Psoas muscle (tissue), 8 donors: Measurements from ENCODE around the gene ATF6. TPM values are rescaled to one million over a fixed set of nuclear protein-coding genes. Genes with fewer than 3 reads are reported as not detected.

ENCODE experiments used
- ATAC-seq, 4 donors: fragments of 200-7000 bp; cut with Tn5 transposase; one replicate each; pipeline ENCODE4 v1.9.1; 2020; ENCODE audit warnings: moderate library complexity in 3 of 4, mild to moderate bottlenecking in 2 of 4
- DNase-seq, 2 donors: peaks; one replicate each; pipeline ENCODE4 v3.0.0-alpha.2; 2020
- H3K27ac ChIP-seq: fragments of 200-600 bp; one replicate; pipeline ENCODE4 v1.8.0; 2022
- H3K27me3 ChIP-seq, 3 donors: fragments of 200-600 bp in 1 of 3; one replicate each; pipeline versions ENCODE4 v1.6.1 to v1.8.0; 2013 to 2022; ENCODE audit warnings: low read length in 2 of 3, mild to moderate bottlenecking in 2 of 3, moderate library complexity in 1 of 3; ENCODE audit not compliant: insufficient read depth in 3 of 3
- H3K36me3 ChIP-seq, 2 donors: fragments of 200-600 bp in 1 of 2; one replicate each; pipeline versions ENCODE4 v1.6.1 to v1.8.0; 2013 to 2022; ENCODE audit warnings: low read depth in 1 of 2, mild to moderate bottlenecking in 1 of 2, moderate library complexity in 1 of 2; ENCODE audit not compliant: insufficient read depth in 1 of 2
- H3K4me1 ChIP-seq: fragments of 200-600 bp; one replicate; pipeline ENCODE4 v1.8.0; 2022
- H3K4me3 ChIP-seq: fragments of 200-600 bp; one replicate; pipeline ENCODE4 v1.8.0; 2022; ENCODE audit warnings: mild to moderate bottlenecking
- H3K9me3 ChIP-seq: fragments of 200-600 bp; one replicate; pipeline ENCODE4 v1.8.0; 2022
- CTCF ChIP-seq: fragments of 200-600 bp; IDR thresholded peaks from one replicate; pipeline ENCODE4 v1.8.0; 2022; ENCODE audit warnings: antibody characterized with exemption
- WGBS, 3 donors: extraction: QIAGEN DNeasy Blood & Tissue Kit; methylation state at CpG; one replicate each; pipeline versions ENCODE4 v1.1.6 to v1.1.7; 2013; 5-methylcytosine and 5-hydroxymethylcytosine counted together
- intact Hi-C, 2 donors: fragments of 100-400 bp; cut with DNase I; formaldehyde crosslinking; loops; one replicate each; pipeline versions ENCODE4 v1.11.0 to v1.14.2; 2022
- polyA plus RNA-seq, 3 donors: library from polyadenylated mRNA; stranded (reverse); fragments of 200-250 nt; gene quantifications; one replicate each; pipeline ENCODE4 v1.2.3, GENCODE V29; 2013
- total RNA-seq, 4 donors: library from RNA; stranded (reverse); fragmentation: NEBNext Ultra II Directional in 2 of 4; extraction: Animal tissue kit (Norgen Biotek cat#: 25700) in 2 of 4; gene quantifications; one replicate each; pipeline versions ENCODE4 v1.2.1 to v1.2.4, GENCODE V29; 2021 to 2023
- donor health status: healthy with polysubstance abuse.
- donor health status: DM: no; HTN: no; CAD: no; lungs with moderate emphysema.
- donor health status: Bipolar disorder and iron deficiency.
- donor health status: healthy.
- donor health status: DM: yes; HTN: yes; CAD: no.
- donor health status: DM: no; HTN: no; CAD: no.
- donor health status: DM: no; HTN: no; CAD: no.
- donor health status: DM: yes; HTN: yes; CAD: no.

Gene ATF6
- total and polyA plus RNA-seq, 7 donors: 6.4 to 17.1 (median 11.0) TPM

DNA sequence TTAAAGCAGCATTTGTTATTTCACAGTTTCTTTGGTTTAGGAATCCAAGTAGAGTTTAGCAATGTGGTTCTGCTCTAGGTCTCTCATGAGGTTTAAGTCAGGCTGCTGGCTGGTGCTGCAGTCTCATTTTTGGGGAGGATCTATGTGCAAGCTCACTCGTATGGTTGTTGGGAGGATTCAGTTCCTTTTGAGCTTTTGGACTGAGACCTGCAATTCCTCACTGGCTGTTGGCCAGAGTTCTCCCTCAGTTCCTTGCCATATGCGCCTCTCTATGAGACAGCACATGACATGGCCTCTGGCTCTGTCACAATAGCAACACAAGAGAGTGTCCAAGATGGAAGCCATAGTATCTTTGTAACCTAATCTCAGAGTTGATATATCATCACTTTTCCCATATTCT, 166.5 kb downstream of the ATF6 start:
- Histone ChIP-seq H3K27ac (no peak overlapping the region), H3K4me3 (no peak overlapping the region), H3K27me3 (no peaks in the 10 kb centered on the region), H3K4me1 (peaks cover 16% of the 10 kb centered on the region), H3K9me3 (no peaks in the 10 kb centered on the region), H3K36me3 (peaks cover 0 to 7% of the 10 kb centered on the region in 2 donors)
- no peak for ATAC-seq
- TF ChIP-seq CTCF: no peak
- 59 to 69% (median 62%) methylated on average over 2 of the region's 2 CpGs for WGBS, 3 donors
- DNase-seq: peak in 1 of 2 donors; percentile 16
- intact Hi-C loops: no loop called here

DNA sequence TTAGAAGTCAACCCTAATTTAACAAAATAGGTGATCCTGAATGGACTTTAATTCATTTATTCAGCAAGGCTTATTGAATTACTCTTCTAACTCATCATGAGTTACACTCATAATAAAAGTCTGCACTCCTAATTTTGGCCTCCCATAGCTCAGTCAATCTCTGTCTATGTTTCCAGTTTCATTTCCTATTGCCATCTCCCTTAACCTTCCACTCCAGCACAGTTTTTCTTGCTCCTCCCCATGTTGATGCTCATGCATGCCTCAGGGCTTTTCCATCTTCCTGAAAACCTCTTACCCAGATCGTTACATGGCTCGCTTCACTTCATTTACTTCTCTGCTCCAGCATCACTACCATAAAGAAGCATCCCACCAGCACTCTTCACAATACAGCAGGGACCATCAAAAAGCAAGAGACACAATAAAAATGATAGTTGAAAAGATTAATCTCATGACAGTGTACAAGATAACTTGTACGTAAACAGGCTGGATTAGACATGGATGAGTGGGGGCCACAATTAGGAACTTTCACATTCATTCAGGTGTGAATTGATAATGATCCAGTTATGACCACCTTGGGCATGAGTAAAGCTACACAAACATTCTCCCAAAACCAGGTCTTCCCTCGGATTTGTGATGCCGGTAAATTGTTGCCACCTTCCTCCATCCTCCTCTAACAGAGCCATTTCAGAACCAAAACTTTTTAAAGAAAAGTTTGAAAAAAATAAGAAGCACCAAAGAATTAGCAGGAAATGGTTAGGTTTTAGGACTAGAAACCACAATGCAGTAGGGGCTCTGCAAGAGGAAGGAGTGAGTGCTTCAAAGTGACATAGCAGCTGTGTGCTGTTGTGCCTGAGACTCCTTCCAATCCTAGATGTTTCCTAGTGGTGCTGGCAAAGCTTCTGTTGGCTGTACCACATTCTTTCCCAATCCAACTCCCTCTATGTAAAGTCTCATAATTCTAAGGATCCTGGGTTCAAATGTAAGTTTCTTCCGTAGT, 167.8 kb downstream of the ATF6 start:
- TF ChIP-seq CTCF: no peak
- DNase-seq (no peak), ATAC-seq (no peak)
- intact Hi-C loops: no loop called here
- Histone ChIP-seq H3K4me3 (no peak overlapping the region), H3K4me1 (peaks cover 13% of the 10 kb centered on the region), H3K27ac (no peak overlapping the region), H3K9me3 (no peaks in the 10 kb centered on the region), H3K36me3 (peaks cover 0 to 8% of the 10 kb centered on the region in 2 donors), H3K27me3 (no peaks in the 10 kb centered on the region)
- 75 to 83% (median 79%) methylated on average over 6 of the region's 6 CpGs for WGBS, 3 donors

- no peaks in the 10 kb centered on the region for H3K9me3 ChIP-seq
- no peak for TF ChIP-seq CTCF
- no peak overlapping the region for H3K4me3 ChIP-seq
- WGBS, 3 donors: 98 to 100% (median 100%) methylated on average over 1 of the region's 1 CpG
- ATAC-seq: no peak
- intact Hi-C loops: no loop called here
- no peak overlapping the region for H3K27ac ChIP-seq
- no peaks in the 10 kb centered on the region for H3K27me3 ChIP-seq
- H3K36me3 ChIP-seq: peaks cover 0 to 20% of the 10 kb centered on the region in 2 donors
- peaks cover 2% of the 10 kb centered on the region for H3K4me1 ChIP-seq
- no peak for DNase-seq
Observed at GRCh38 chr1:161935264-161935663, 169.1 kb downstream of the ATF6 start.

GRCh38 chr1:161936786-161937185, 170.7 kb downstream of the ATF6 start:
- Histone ChIP-seq H3K27ac (no peak overlapping the region), H3K4me3 (no peak overlapping the region), H3K9me3 (no peaks in the 10 kb centered on the region), H3K27me3 (no peaks in the 10 kb centered on the region), H3K4me1 (no peaks in the 10 kb centered on the region), H3K36me3 (peaks cover 0 to 23% of the 10 kb centered on the region in 2 donors)
- WGBS, 3 donors: 94 to 100% (median 95%) methylated on average over 2 of the region's 2 CpGs
- DNase-seq (no peak), ATAC-seq (no peak)
- no peak for TF ChIP-seq CTCF
- intact Hi-C loops: no loop called here
